K562 (cell line): ENCODE results near the gene TXNIP. TPM values are rescaled to one million over a fixed set of nuclear protein-coding genes. Genes with fewer than 3 reads are reported as not detected.
A peak's percentile ranks its signal among the peaks of the same experiment; 100 is the strongest.

Experiments used
- ASH1L ChIP-seq: fragments of 450-650 bp; IDR thresholded peaks from 2 replicates; pipeline ENCODE4 v1.6.1; 2018; ENCODE audit warnings: borderline replicate concordance, mild to moderate bottlenecking, low read depth; ENCODE audit not compliant: partially characterized antibody
- CAMTA2 ChIP-seq: fragments of 250-450 bp; sonication (Bioruptor Pico); conservative IDR thresholded peaks from 2 replicates; pipeline ENCODE4 v1.5.1; 2022
- DMBX1 ChIP-seq: fragments of 250-450 bp; sonication (Bioruptor Pico); IDR thresholded peaks from 2 replicates; pipeline ENCODE4 v1.8.0; 2022; ENCODE audit warnings: inconsistent platforms, mild to moderate bottlenecking, moderate library complexity, borderline replicate concordance
- EP400 ChIP-seq: fragments of 450-650 bp; IDR thresholded peaks from 2 replicates; pipeline ENCODE4 v1.6.1; 2017; ENCODE audit warnings: antibody characterized with exemption, mild to moderate bottlenecking, moderate library complexity
- ETV1 ChIP-seq: fragments of 450-650 bp; conservative IDR thresholded peaks from 2 replicates; pipeline ENCODE4 v1.6.1; 2016; ENCODE audit warnings: missing genetic modification characterization, control low read depth, low read depth, missing compliant biosample characterization
- FIP1L1 ChIP-seq: fragments of 200-400 bp; formaldehyde crosslinking; IDR thresholded peaks from 2 replicates; pipeline ENCODE4 v1.6.1; 2018; ENCODE audit warnings: mild to moderate bottlenecking, low read depth, low read length; ENCODE audit not compliant: poor library complexity, severe bottlenecking
- KLF16 ChIP-seq: IDR thresholded peaks from 2 replicates; pipeline ENCODE4 v1.6.1; 2016; ENCODE audit warnings: antibody characterized with exemption
- MAX ChIP-seq: sonication (generic); formaldehyde crosslinking; IDR thresholded peaks from 2 replicates; pipeline ENCODE4 v1.9.0; 2022; ENCODE audit warnings: mild to moderate bottlenecking, missing genetic modification reagents
- NFE2 ChIP-seq: IDR thresholded peaks from 2 replicates; pipeline ENCODE4 v1.6.1; 2014; ENCODE audit warnings: antibody characterized with exemption, low read depth
- NFIC ChIP-seq: fragments of 450-650 bp; IDR thresholded peaks from 2 replicates; pipeline ENCODE4 v1.6.1; 2017; ENCODE audit warnings: mild to moderate bottlenecking, inconsistent platforms
- NUFIP1 ChIP-seq: fragments of 450-650 bp; IDR thresholded peaks from 2 replicates; pipeline ENCODE4 v1.6.1; 2018; ENCODE audit not compliant: partially characterized antibody
- POLR2H ChIP-seq: IDR thresholded peaks from 2 replicates; pipeline ENCODE4 v1.6.1; 2016; ENCODE audit warnings: missing genetic modification characterization, low read depth, mild to moderate bottlenecking, control low read depth, missing compliant biosample characterization, moderate library complexity
- RAD21 ChIP-seq, 2 experiments: fragments of 250-450 bp in 1 of 2; fragments of 450-650 bp in 1 of 2; sonication (Bioruptor Pico) in 1 of 2; formaldehyde crosslinking in 1 of 2; IDR thresholded peaks in 1 of 2; conservative IDR thresholded peaks in 1 of 2; 2 replicates each; pipeline versions ENCODE4 v1.4.0 to v1.8.0; 2020 to 2022; ENCODE audit warnings: mild to moderate bottlenecking in 2 of 2, moderate library complexity in 1 of 2
- SFPQ ChIP-seq: fragments of 200-400 bp; formaldehyde crosslinking; IDR thresholded peaks from 2 replicates; pipeline ENCODE4 v1.6.1; 2017; ENCODE audit warnings: mild to moderate bottlenecking, low read depth, low read length, moderate library complexity
- SP2 ChIP-seq: IDR thresholded peaks from 2 replicates; pipeline ENCODE4 v1.6.1; 2011; ENCODE audit warnings: mild to moderate bottlenecking, low read depth, low read length, moderate library complexity; ENCODE audit not compliant: poor library complexity, severe bottlenecking; ENCODE audit errors: extremely low read depth
- TCF15 ChIP-seq: fragments of 250-450 bp; sonication (Bioruptor Pico); IDR thresholded peaks from 2 replicates; pipeline ENCODE4 v1.8.0; 2022; ENCODE audit warnings: moderate library complexity, mild to moderate bottlenecking, inconsistent platforms
- THAP7 ChIP-seq: fragments of 250-450 bp; sonication (Bioruptor Pico); IDR thresholded peaks from 2 replicates; pipeline ENCODE4 v1.5.0; 2021
- TSC22D4 ChIP-seq: fragments of 450-650 bp; IDR thresholded peaks from 2 replicates; pipeline ENCODE4 v1.6.1; 2016; ENCODE audit warnings: missing genetic modification characterization, missing biosample characterization, control low read depth
- ZNF197 ChIP-seq: fragments of 200-800 bp; sonication (Bioruptor generic); IDR thresholded peaks from 2 replicates; pipeline ENCODE4 v1.6.1; 2016; ENCODE audit warnings: low read depth, missing genetic modification characterization, missing compliant biosample characterization
- ZNF316 ChIP-seq: fragments of 450-650 bp; IDR thresholded peaks from 2 replicates; pipeline ENCODE4 v1.6.1; 2016
- polyA plus RNA-seq, 8 experiments: library from polyadenylated mRNA; depleted of rRNA in 4 of 8; stranded (reverse) in 5 of 8; unstranded in 3 of 8; fragments of >200 nt; fragmentation: Nextera tagmentation in 2 of 8; fragmentation: Illumina TruSeq in 1 of 8; extraction: Ambion mirVana in 2 of 8; extraction: Trizol in 1 of 8; gene quantifications; 2 replicates each; pipeline versions ENCODE4 v1.2.1 to v1.2.3, GENCODE V29; 2011 to 2014; ENCODE audit warnings: inconsistent platforms in 1 of 8, missing spikeins in 1 of 8
- total RNA-seq, 7 experiments: library from RNA; depleted of rRNA in 6 of 7; stranded (reverse); fragments of >200 nt in 6 of 7; fragmentation: Illumina TruSeq in 2 of 7; extraction: Trizol in 2 of 7; gene quantifications; 2 replicates each; pipeline versions ENCODE4 v1.2.1 to v1.2.3, GENCODE V29; 2011 to 2021; ENCODE audit warnings: low replicate concordance in 1 of 7

The TXNIP gene
- total and polyA plus RNA-seq, 9 of the 15 experiments (the other 6 are each of a cell fraction or from before 2014, with no cell fraction given): 120 to 499 (median 257) TPM

- TF ChIP-seq TCF15 (CRISPR knock-in tag) (no peak), TSC22D4 (no peak), THAP7 (CRISPR knock-in tag) (no peak), EP400 (peak; percentile 97), POLR2H (peak; percentile 99), CAMTA2 (CRISPR knock-in tag) (no peak), ZNF316 (peak; percentile 88), ZNF197 (CRISPR knock-in tag) (peak; percentile 79), ASH1L (peak; percentile 92), ETV1 (tag) (peak; percentile 83), RAD21 (CRISPR knock-in tag; conservative IDR thresholded peaks at IDR 0.05 in 1 of 2, IDR thresholded peaks at IDR 0.05 in 1 of 2) (no peak), DMBX1 (no peak), FIP1L1 (no peak), SP2 (no peak), MAX (CRISPR knock-in tag) (peak; percentile 92), SFPQ (no peak), NFIC (peak; percentile 89), KLF16 (no peak), NFE2 (no peak; the same call in 1 of the 2 replicates), NUFIP1 (no peak)
Observed at GRCh38 chr1:145996433-145997015, at the start of gene TXNIP (continued).
